HepG2 (cell line): Measurements from ENCODE around the gene KATNAL1. TPM values are rescaled to one million over a fixed set of nuclear protein-coding genes. Genes with fewer than 3 reads are reported as not detected.

Experiments
- HDAC1 ChIP-seq: sonication (generic); formaldehyde crosslinking; IDR thresholded peaks from 2 replicates; pipeline ENCODE4 v1.5.1; 2020; ENCODE audit warnings: mild to moderate bottlenecking, missing genetic modification reagents
- KDM5A ChIP-seq: fragments of 200-600 bp; sonication (generic); IDR thresholded peaks from 2 replicates; pipeline ENCODE4 v1.7.0; 2018; ENCODE audit warnings: antibody characterized with exemption, mild to moderate bottlenecking, low read length, borderline replicate concordance
- KMT2A ChIP-seq: sonication (generic); formaldehyde crosslinking; IDR thresholded peaks from 2 replicates; pipeline ENCODE4 v1.4.0; 2020; ENCODE audit warnings: missing genetic modification reagents
- KMT2B ChIP-seq: IDR thresholded peaks from 2 replicates; pipeline ENCODE4 v1.6.1; 2016; ENCODE audit warnings: missing genetic modification reagents, missing compliant biosample characterization
- POLR2G ChIP-seq: fragments of 200-400 bp; formaldehyde crosslinking; IDR thresholded peaks from 2 replicates; pipeline ENCODE4 v1.6.1; 2018; ENCODE audit warnings: mild to moderate bottlenecking, low read depth, low read length, moderate library complexity
- RFX3 ChIP-seq: IDR thresholded peaks from 2 replicates; pipeline ENCODE4 v1.6.1; 2016; ENCODE audit warnings: missing biosample characterization, missing genetic modification reagents
- TIGD3 ChIP-seq: sonication (generic); formaldehyde crosslinking; IDR thresholded peaks from 2 replicates; pipeline ENCODE4 v1.5.1; 2020; ENCODE audit warnings: mild to moderate bottlenecking, missing genetic modification reagents, borderline replicate concordance
- TMF1 ChIP-seq: sonication (generic); formaldehyde crosslinking; IDR thresholded peaks from 2 replicates; pipeline ENCODE4 v1.8.1; 2022; ENCODE audit warnings: low read depth, missing genetic modification reagents
- ZNF205 ChIP-seq: IDR thresholded peaks from 2 replicates; pipeline ENCODE4 v1.6.1; 2018; ENCODE audit warnings: missing biosample characterization, missing genetic modification reagents
- ZNF232 ChIP-seq: sonication (generic); formaldehyde crosslinking; IDR thresholded peaks from 2 replicates; pipeline ENCODE4 v1.4.0; 2020; ENCODE audit warnings: missing genetic modification reagents, borderline replicate concordance
- ZNF33A ChIP-seq: sonication (generic); formaldehyde crosslinking; IDR thresholded peaks from 2 replicates; pipeline ENCODE4 v1.5.1; 2020; ENCODE audit warnings: missing genetic modification reagents, mild to moderate bottlenecking, moderate library complexity, borderline replicate concordance
- ZNF543 ChIP-seq: sonication (generic); formaldehyde crosslinking; IDR thresholded peaks from 2 replicates; pipeline ENCODE4 v1.4.0; 2020; ENCODE audit warnings: mild to moderate bottlenecking, missing genetic modification reagents
- ZNF768 ChIP-seq: sonication (generic); formaldehyde crosslinking; IDR thresholded peaks from 2 replicates; pipeline ENCODE4 v1.4.0; 2020; ENCODE audit warnings: missing genetic modification reagents
- ZNF782 ChIP-seq: sonication (generic); formaldehyde crosslinking; IDR thresholded peaks from 2 replicates; pipeline ENCODE4 v1.4.0; 2020; ENCODE audit warnings: missing genetic modification reagents, mild to moderate bottlenecking, borderline replicate concordance
- ZSCAN22 ChIP-seq: sonication (generic); formaldehyde crosslinking; IDR thresholded peaks from 2 replicates; pipeline ENCODE4 v1.4.0; 2020; ENCODE audit warnings: mild to moderate bottlenecking, missing genetic modification reagents
- polyA plus RNA-seq, 8 experiments: library from polyadenylated mRNA; depleted of rRNA in 3 of 8; stranded (reverse) in 7 of 8; unstranded in 1 of 8; fragments of >200 nt; fragmentation: Illumina TruSeq in 4 of 8; extraction: Trizol in 4 of 8; gene quantifications; 2 replicates each; pipeline versions ENCODE4 v1.2.1 to v1.2.3, GENCODE V29; 2011 to 2016; ENCODE audit warnings: low read depth in 4 of 8, missing spikeins in 1 of 8, mixed read lengths in 1 of 8; ENCODE audit not compliant: insufficient read depth in 1 of 8
- total RNA-seq, 5 experiments: library from RNA; depleted of rRNA; stranded (reverse); fragments of >200 nt; fragmentation: Illumina TruSeq; extraction: Trizol; gene quantifications; 2 replicates each; pipeline ENCODE4 v1.2.3, GENCODE V29; 2016; ENCODE audit warnings: low read depth in 1 of 5
- TF ChIP-seq, protein P1 (sequence below): sonication (generic); formaldehyde crosslinking; IDR thresholded peaks from 2 replicates; pipeline ENCODE4 v1.4.0; 2020; ENCODE audit warnings: missing genetic modification reagents
- TF ChIP-seq, protein P2 (sequence below): sonication (generic); formaldehyde crosslinking; IDR thresholded peaks from 2 replicates; pipeline ENCODE4 v1.4.0; 2020; ENCODE audit warnings: mild to moderate bottlenecking, low read depth, missing genetic modification reagents
- TF ChIP-seq, protein P3 (sequence below): sonication (generic); formaldehyde crosslinking; IDR thresholded peaks from 2 replicates; pipeline ENCODE4 v1.9.0; 2022; ENCODE audit warnings: low read depth, missing genetic modification reagents
- TF ChIP-seq, protein P4 (sequence below): sonication (generic); formaldehyde crosslinking; IDR thresholded peaks from 2 replicates; pipeline ENCODE4 v1.8.0; 2022; ENCODE audit warnings: mild to moderate bottlenecking, missing genetic modification reagents, moderate library complexity

KATNAL1 gene
- total and polyA plus RNA-seq, 2 of the 13 experiments (the other 11 are each of a cell fraction or from before 2014, with no cell fraction given): 3.2 to 11.8 TPM

- no peak for TF ChIP-seq TIGD3 (CRISPR knock-in tag)
- no peak for TF ChIP-seq ZNF232 (CRISPR knock-in tag)
- TF ChIP-seq ZNF782 (CRISPR knock-in tag): peak; percentile 24; the same call in 1 of the 2 replicates
- no peak for TF ChIP-seq ZNF33A (CRISPR knock-in tag)
- peak; percentile 58; the same call in 1 of the 2 replicates for TF ChIP-seq ZNF768 (CRISPR knock-in tag)
- peak; percentile 78 for TF ChIP-seq RFX3 (CRISPR knock-in tag)
- TF ChIP-seq POLR2G: peak; percentile 79
- TF ChIP-seq KDM5A: peak; percentile 25; the same call in 1 of the 2 replicates
- peak; percentile 62 for TF ChIP-seq KMT2A
- TF ChIP-seq, protein P1, sequence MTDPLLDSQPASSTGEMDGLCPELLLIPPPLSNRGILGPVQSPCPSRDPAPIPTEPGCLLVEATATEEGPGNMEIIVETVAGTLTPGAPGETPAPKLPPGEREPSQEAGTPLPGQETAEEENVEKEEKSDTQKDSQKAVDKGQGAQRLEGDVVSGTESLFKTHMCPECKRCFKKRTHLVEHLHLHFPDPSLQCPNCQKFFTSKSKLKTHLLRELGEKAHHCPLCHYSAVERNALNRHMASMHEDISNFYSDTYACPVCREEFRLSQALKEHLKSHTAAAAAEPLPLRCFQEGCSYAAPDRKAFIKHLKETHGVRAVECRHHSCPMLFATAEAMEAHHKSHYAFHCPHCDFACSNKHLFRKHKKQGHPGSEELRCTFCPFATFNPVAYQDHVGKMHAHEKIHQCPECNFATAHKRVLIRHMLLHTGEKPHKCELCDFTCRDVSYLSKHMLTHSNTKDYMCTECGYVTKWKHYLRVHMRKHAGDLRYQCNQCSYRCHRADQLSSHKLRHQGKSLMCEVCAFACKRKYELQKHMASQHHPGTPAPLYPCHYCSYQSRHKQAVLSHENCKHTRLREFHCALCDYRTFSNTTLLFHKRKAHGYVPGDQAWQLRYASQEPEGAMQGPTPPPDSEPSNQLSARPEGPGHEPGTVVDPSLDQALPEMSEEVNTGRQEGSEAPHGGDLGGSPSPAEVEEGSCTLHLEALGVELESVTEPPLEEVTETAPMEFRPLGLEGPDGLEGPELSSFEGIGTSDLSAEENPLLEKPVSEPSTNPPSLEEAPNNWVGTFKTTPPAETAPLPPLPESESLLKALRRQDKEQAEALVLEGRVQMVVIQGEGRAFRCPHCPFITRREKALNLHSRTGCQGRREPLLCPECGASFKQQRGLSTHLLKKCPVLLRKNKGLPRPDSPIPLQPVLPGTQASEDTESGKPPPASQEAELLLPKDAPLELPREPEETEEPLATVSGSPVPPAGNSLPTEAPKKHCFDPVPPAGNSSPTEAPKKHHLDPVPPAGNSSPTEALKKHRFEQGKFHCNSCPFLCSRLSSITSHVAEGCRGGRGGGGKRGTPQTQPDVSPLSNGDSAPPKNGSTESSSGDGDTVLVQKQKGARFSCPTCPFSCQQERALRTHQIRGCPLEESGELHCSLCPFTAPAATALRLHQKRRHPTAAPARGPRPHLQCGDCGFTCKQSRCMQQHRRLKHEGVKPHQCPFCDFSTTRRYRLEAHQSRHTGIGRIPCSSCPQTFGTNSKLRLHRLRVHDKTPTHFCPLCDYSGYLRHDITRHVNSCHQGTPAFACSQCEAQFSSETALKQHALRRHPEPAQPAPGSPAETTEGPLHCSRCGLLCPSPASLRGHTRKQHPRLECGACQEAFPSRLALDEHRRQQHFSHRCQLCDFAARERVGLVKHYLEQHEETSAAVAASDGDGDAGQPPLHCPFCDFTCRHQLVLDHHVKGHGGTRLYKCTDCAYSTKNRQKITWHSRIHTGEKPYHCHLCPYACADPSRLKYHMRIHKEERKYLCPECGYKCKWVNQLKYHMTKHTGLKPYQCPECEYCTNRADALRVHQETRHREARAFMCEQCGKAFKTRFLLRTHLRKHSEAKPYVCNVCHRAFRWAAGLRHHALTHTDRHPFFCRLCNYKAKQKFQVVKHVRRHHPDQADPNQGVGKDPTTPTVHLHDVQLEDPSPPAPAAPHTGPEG (CRISPR knock-in tag): 0 out of 2 replicates have a peak, but pooled peaks have one; percentile 84
- TF ChIP-seq, protein P2, sequence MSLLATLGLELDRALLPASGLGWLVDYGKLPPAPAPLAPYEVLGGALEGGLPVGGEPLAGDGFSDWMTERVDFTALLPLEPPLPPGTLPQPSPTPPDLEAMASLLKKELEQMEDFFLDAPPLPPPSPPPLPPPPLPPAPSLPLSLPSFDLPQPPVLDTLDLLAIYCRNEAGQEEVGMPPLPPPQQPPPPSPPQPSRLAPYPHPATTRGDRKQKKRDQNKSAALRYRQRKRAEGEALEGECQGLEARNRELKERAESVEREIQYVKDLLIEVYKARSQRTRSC (CRISPR knock-in tag): no peak
- TF ChIP-seq ZNF205 (CRISPR knock-in tag): no peak
- TF ChIP-seq HDAC1 (CRISPR knock-in tag): peak; percentile 73
- TF ChIP-seq KMT2B (CRISPR knock-in tag): peak; percentile 85
- TF ChIP-seq ZNF543 (CRISPR knock-in tag): peak; percentile 79
- 0 out of 2 replicates have a peak, but pooled peaks have one; percentile 54 for TF ChIP-seq TMF1 (CRISPR knock-in tag)
- TF ChIP-seq, protein P3, sequence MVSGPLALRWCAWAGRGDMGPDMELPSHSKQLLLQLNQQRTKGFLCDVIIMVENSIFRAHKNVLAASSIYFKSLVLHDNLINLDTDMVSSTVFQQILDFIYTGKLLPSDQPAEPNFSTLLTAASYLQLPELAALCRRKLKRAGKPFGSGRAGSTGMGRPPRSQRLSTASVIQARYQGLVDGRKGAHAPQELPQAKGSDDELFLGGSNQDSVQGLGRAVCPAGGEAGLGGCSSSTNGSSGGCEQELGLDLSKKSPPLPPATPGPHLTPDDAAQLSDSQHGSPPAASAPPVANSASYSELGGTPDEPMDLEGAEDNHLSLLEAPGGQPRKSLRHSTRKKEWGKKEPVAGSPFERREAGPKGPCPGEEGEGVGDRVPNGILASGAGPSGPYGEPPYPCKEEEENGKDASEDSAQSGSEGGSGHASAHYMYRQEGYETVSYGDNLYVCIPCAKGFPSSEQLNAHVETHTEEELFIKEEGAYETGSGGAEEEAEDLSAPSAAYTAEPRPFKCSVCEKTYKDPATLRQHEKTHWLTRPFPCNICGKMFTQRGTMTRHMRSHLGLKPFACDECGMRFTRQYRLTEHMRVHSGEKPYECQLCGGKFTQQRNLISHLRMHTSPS (CRISPR knock-in tag): peak; percentile 62; the same call in 1 of the 2 replicates
- TF ChIP-seq, protein P4, sequence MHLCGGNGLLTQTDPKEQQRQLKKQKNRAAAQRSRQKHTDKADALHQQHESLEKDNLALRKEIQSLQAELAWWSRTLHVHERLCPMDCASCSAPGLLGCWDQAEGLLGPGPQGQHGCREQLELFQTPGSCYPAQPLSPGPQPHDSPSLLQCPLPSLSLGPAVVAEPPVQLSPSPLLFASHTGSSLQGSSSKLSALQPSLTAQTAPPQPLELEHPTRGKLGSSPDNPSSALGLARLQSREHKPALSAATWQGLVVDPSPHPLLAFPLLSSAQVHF (CRISPR knock-in tag): 0 out of 2 replicates have a peak, but pooled peaks have one; percentile 32
- no peak for TF ChIP-seq ZSCAN22 (CRISPR knock-in tag)
These were observed at the start of gene KATNAL1 (continued) for GRCh38 chr13:30307194-30307970.
